HG03025 (cell line): Measurements from ENCODE around the gene BICC1.
"Not testable (repeated sequence)": the region's sequence is repeated elsewhere in the genome, so short reads cannot be mapped to it uniquely, and the experiment has no call there.

Experiments
- ATAC-seq: cut with Tn5 transposase; IDR thresholded peaks from one replicate; pipeline ENCODE4 v1.9.1; 2021; ENCODE audit warnings: mild to moderate bottlenecking, moderate library complexity; ENCODE audit not compliant: unreplicated experiment, low FRiP score

Gene BICC1

DNA sequence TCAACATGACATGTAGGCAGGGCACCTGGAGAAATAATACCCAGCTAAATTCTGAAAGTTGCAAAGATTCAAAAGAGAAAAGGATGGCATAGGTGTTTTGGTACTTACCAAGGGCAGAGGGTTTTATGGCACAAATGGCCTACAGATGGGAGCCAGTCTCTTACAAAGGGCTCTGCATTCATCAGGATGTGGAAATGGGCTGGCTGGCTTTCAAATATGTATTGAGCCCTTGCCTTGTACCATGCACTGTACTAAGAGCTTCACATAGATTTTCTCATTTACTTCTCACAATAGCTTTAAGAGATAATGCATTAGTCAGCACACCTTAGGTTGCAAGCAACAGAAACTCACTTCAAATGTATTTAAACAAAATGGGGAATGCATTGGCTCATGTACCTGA is 327.1 kb downstream of the BICC1 start:
- ATAC-seq = no peak

DNA sequence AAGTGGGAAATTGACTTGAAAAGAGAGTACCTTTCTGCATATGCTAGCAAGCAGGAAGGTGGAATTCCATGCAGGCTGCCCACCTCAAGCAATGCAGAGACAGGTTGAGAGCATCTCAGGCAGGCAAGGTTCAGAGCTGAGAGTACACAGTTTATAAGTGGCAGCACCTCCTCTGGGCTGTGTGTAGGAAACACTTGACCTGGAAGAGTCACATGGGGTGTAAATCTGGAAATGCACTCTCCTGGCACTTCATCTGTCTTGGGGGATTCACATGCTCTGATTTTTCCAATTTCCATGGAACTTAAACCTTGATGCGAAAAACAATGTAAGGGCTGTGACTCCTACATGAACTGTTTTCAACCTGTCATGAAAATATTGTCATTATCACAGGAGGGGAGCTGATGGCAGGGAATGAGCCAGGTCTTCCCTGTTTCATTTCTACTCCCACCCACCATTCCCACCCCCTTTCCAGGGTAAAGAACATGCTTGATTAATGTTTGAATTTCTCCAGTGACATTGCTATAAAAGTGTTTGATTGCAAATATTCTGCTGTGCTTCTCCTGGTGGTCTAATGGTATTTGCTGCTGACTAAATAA is 328.3 kb downstream of the BICC1 start:
- ATAC-seq = no peak

DNA sequence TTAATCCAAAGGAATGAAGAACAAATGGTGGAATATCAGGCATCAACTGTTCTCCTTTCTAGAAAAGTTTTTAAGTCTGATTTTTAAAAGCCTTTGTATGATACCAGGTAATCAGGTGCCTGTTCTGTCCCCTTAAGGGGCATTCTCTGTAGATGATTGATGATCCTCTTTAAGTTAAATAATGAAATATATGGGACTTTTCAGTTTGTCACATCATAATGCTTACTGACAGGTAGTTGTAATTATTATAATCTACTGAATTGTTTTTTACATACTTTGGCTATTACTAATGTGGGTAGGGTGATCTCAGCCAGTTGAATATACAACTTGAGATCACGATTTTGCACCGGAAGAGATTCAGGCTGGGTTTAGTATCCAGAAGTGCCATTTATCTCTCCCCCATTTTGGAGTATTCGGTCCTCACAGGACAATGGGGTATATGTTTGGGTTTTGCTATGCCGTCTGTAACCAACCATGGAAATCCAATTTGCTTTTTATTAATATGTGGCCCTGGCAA is 330.2 kb downstream of the BICC1 start:
- ATAC-seq = no peak

DNA sequence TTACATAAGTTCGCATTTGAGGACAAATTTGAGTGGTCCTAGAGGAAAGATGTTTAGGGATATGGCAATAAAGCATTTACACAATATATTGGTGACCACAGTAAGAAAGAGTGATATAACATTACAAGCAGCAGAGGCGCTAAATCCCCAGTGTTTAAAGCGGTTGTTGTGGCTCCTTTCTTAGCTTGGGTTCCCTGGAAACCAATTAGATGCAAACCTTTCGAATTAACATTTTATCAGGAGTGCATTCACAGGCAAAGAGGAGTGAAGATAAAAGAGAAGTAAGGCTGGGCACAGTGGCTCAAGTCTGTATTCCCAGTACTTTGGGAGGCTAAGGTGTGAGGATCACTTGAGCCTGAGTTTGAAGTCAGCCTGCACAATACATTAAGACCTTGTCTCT is 331.1 kb downstream of the BICC1 start:
- ATAC-seq = no peak

DNA sequence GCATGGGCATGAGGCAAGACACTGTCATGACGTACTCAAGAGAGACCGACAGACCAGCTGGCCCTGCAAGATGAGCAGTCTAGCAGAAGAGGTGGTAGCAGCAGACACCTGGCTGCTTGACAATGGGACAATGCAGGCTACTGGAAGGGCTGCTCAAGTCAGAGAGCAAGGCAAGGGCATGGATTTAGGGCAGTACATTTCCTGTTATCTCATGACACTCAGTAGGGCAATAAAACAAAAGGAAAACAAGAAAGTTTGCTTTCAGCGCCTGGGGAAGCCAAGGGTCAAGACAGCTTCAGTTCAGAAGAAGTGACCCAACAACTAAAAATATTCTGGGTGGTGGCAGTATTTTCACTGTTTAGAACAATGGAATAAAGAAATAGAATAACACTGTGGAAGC is 332.0 kb downstream of the BICC1 start:
- no peak for ATAC-seq

DNA sequence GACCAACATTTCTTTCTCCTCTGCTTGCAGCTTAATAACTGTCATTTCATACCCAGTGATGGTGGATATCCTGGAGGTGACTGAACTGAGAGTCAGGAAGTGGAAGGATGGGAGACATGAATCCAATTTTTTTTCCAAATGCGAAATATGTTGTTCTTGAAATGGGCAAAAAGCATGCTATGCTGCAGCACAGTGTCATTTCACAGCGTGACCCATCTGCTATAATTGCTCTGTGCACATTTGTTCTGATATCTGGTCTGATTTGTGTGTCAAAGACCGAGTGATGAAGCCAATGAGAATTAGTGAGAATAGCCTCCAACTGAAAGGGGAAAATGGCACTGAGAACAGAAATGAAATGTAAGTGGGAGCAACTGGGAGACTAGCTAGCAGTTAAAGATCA is 334.2 kb downstream of the BICC1 start:
- ATAC-seq = no peak

DNA sequence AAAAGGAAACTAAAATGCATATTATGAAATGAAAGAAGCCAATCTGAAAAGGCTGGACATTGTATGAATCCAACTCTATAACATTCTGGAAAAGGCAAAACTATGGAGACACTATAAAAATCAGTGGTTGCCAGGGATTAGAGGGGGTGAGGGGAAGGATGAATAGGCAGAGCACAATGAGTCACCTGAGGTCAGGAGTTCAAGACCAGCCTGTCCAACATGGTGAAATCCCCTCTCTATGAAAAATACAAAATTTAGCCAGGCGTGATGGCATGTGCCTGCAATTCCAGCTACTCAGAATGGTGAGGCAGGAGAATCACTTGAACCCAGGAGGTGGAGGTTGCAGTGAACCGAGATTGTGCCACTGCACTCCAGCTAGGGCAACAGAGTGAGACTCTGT is 338.9 kb downstream of the BICC1 start:
- no peak for ATAC-seq

DNA sequence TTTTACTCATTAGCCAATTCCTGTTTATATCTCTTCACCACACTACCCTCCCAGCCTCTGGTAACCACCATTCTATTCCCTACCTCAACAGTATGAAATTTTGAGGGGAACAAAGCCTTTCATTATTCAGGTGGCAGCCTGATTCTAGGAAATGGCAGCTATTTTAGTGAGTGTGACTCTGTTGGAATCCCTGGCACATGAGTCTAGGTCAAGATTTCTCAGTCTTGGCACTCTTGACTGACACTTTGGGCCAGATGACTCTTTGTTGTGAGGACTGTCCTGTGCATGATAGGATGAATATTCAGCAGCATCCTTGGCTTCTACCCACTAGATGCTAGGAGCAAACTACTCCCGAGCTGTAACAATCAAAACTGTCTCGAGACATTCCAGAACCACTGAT is 341.0 kb downstream of the BICC1 start:
- no peak for ATAC-seq

DNA sequence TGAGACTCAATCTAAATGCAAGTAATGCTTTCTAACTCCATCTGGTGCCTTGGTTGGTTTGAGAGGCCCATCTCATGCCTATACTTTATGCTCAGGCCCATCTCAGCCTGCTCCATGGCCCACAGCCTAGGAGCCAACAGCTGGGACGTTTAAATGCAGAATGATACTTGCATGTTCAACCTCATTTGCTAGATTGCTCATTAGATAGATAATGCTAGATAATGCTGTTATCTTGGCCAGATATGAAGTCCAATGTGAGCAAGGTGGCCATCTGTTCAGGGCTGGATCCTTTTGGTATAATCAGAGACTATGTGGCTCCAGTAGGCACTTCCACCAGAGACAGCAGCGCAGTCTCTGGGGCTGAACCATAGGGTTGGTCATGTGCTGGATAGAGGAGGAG is 342.1 kb downstream of the BICC1 start:
- no peak for ATAC-seq

DNA sequence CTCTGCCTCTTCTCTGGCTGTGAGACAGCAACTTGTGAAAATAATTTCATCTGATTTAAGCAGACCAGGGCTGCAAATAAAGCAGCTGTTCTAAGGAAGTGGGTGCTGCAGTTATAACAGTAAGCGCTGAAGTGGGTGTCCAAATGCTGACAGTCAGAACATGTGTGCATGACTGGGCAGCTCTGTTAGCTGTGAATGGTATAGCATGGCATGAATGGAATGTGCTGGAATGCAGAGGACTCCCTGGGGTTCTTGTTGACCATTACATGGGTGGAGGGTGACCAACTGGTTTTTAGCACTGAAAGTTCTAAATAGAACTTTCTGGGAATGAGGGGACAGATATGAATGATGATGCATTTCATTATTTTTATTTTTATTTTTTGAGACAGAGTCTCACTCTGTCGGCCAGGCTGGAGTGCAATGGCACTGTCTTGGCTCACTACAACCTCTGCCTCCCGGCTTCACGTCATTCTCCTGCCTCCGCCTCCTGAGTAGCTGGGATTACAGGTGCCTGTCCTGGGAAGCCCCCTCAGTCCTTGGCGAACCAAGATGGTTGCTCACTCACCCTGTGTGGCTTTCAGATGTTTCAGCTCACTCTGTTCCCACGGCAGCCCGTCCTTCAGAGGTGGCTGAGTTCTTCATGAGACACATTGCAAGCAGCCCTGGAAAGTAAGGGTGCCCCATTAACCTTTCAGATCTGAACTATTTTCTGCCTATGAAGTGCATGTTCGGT is 344.0 kb downstream of the BICC1 start:
- ATAC-seq = no peak

DNA sequence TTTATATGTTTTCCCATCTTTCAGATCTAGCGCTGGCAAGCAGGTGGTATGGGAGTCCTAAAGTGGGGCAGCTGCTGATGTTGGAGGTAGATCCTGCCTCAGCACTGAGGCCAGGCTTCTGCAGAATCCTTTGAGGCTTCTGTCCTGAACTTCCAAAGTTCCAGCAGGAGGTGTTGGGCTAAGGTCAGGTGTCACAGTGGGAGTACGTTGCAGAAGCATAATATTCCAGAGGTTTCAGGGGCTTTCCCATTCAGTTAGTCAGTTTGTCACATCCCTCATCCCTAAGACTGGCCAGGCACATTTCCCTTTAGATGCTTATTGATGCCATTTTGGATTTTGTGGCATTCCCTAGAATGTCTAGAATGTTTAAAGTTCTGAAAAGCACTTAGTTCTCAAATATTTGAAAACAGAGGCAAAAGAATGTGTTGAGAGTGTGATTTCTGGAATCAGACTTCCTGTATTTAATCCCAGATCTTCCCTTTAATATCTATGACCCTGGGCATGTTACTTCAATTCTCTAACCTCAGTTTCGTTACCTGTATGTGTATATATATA is 344.7 kb downstream of the BICC1 start:
- ATAC-seq = no peak

DNA sequence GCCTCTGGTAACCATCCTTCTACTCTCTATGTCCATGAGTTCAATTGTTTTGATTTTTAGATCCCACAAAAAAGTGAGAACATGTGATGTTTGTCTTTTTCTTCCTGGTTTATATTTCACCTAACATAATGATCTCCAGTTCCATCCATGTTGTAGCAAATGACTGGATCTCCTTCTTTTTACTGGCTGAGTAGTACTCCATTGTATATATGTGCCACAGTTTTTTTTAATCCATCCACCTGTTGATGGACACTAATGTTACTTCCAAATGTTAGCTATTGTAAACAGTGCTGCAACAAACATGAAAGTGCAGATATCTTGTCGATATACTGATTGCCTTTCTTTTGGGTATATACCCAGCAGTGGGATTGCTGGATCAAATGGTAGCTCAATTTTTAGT is 345.5 kb downstream of the BICC1 start:
- not testable (repeated sequence) for ATAC-seq

DNA sequence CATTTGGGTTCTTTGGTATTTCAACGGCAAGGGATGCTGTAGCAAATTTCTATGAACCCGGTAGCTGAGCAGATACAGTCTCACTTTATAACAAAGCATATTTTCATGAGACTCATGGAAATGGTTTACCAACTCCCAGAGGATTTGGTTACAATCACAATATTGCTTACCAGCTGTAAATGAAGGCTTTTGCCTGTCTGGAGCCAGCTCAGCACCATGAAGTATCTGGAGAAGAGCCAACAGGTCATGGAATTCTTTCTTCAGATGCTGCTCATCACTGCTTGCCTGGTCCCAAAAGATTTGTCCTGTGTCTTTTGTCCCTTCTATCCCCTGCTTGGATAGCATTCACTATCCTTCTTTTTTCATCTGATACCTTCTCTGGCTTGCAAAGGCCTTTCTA is 346.9 kb downstream of the BICC1 start:
- ATAC-seq = no peak

DNA sequence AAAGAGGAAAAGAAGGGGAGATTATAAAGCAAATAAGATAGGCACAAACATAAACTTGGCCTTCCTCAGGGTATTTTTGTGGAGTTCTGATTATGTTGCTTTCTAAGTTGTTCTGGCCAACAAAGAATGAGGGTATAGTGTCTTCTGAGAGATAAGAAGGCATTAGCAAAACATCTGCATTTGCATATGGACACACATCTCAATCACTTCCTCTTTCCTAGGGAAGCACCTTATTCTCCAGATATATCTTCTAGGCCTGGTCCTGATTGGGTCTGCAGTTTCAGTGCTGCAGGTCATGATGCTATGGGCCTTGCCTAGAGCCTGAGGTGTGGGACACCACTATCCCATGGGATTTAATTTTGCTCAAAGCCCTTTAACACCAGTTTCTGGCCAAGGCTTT is 355.0 kb downstream of the BICC1 start:
- peak; percentile 61 for ATAC-seq

DNA sequence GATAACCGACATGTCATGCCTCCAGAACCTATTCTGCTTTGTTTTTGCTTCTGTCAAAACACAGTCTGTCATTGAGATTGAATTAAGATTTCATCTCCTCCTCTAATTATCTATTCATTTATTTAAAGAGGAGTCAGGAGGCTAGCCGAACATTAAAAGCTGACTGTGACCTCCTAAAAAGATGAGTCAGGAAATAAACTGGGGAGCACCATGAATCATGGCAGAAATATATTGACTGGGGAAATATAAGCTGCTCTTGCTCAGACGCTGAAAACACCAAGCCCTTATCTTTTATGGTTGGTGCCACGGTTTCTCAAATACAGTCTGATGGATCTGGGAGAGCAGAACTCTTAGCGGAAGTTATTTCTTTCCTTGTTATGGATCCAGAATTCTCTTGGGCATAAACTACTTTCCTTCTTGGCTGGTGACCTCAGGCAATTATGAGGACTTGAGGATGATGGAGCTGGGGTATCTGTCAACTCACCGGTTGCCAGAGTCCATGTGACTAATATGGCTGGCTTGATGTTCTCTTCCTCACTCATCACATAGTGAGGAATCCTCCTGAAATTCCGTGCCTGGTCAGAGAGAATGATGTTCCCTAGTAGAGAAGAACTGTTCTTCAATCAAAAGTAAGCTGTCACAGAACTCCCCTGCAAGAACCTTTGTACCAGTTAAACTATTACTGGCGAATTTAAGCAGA is 356.2 kb downstream of the BICC1 start:
- no peak for ATAC-seq

DNA sequence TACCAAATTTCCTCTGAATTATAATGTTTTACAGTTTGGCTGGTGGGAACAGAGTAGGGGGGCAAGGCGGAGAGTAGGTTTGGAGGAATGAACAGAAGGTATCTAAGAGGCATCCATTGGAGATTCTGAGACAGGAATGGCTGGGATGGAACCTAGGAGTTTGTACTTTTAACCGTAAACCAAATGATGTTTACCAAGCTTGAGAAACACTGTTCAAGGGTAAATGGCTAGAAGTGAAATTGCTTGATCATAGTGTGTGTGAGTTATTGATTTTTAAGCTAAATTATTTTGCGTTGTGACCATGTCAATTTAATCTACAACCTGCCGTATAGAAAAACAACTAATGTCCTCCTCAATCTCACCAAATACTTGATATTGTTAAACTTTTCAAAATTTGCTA is 357.4 kb downstream of the BICC1 start:
- ATAC-seq = no peak

DNA sequence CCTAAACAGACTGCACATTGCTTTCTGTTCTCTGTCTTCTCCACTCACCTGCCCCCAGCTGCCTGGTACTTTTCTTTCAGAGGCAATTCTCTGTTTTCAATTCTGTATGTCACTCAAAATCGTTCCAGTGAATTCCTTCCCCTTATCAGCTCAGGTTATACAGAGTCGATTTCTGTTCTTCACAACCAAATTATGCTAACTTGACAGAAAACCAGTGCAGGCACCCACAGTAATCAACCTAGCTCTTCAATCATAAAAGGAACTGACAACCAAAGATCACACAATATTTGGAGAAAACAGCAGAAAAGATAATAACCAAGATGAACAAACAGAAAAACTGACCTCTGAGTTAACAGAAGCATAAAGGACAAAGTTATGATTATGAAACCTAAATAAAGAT is 360.5 kb downstream of the BICC1 start:
- ATAC-seq = no peak
